Tibial nerve (tissue), 4 donors: ENCODE data around the gene TRIM65.

Experiments
- CTCF ChIP-seq, 5 experiments: fragments of 200-600 bp in 3 of 5; fragments of 450-650 bp in 2 of 5; sonication (generic) in 3 of 5; IDR thresholded peaks; one replicate each; pipeline ENCODE4 v1.5.1; 2016 to 2019; ENCODE audit warnings: antibody characterized with exemption in 5 of 5, mild to moderate bottlenecking in 3 of 5, moderate library complexity in 2 of 5
- EP300 ChIP-seq, 2 donors: sonication (generic); formaldehyde crosslinking; IDR thresholded peaks; one replicate each; pipeline ENCODE4 v1.6.1; 2017; ENCODE audit warnings: antibody characterized with exemption in 2 of 2, mild to moderate bottlenecking in 1 of 2
- POLR2A ChIP-seq, 2 donors: fragments of 450-650 bp; IDR thresholded peaks; one replicate each; pipeline ENCODE4 v1.6.1; 2017; ENCODE audit warnings: antibody characterized with exemption in 2 of 2, mild to moderate bottlenecking in 2 of 2, moderate library complexity in 2 of 2

- TF ChIP-seq CTCF (IDR thresholded peaks at IDR 0.05) (peak; percentile 97 to 100 (median 99)), POLR2A (IDR thresholded peaks at IDR 0.05) (peak; percentile 35 to 80), EP300 (IDR thresholded peaks at IDR 0.05) (peak; percentile 67 to 88)
These were observed 8.2 kb upstream of the TRIM65 start, which contains the start of gene MRPL38 for GRCh38 chr17:75904749-75905521.
